Testis (tissue), 2 donors: ENCODE measurements around the gene FAM110A.

Experiments
- POLR2A ChIP-seq: fragments of 450-650 bp; IDR thresholded peaks from one replicate; pipeline ENCODE4 v1.6.1; 2017; ENCODE audit warnings: antibody characterized with exemption, mild to moderate bottlenecking, moderate library complexity
- TF ChIP-seq, protein P1 (sequence below), 3 experiments: fragments of 450-650 bp in 2 of 3; fragments of 200-600 bp in 1 of 3; sonication (generic) in 1 of 3; IDR thresholded peaks; one replicate each; pipeline ENCODE4 v1.5.1; 2016 to 2019; ENCODE audit warnings: antibody characterized with exemption in 3 of 3, mild to moderate bottlenecking in 2 of 3, moderate library complexity in 1 of 3

- TF ChIP-seq, protein P1, sequence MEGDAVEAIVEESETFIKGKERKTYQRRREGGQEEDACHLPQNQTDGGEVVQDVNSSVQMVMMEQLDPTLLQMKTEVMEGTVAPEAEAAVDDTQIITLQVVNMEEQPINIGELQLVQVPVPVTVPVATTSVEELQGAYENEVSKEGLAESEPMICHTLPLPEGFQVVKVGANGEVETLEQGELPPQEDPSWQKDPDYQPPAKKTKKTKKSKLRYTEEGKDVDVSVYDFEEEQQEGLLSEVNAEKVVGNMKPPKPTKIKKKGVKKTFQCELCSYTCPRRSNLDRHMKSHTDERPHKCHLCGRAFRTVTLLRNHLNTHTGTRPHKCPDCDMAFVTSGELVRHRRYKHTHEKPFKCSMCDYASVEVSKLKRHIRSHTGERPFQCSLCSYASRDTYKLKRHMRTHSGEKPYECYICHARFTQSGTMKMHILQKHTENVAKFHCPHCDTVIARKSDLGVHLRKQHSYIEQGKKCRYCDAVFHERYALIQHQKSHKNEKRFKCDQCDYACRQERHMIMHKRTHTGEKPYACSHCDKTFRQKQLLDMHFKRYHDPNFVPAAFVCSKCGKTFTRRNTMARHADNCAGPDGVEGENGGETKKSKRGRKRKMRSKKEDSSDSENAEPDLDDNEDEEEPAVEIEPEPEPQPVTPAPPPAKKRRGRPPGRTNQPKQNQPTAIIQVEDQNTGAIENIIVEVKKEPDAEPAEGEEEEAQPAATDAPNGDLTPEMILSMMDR (IDR thresholded peaks at IDR 0.05), result no peak
- no peak for TF ChIP-seq POLR2A
These were observed 734 bp downstream of the FAM110A start for GRCh38 chr20:834151-834746.
